ENCODE results near the gene MAMLD1.

The MAMLD1 gene

DNA sequence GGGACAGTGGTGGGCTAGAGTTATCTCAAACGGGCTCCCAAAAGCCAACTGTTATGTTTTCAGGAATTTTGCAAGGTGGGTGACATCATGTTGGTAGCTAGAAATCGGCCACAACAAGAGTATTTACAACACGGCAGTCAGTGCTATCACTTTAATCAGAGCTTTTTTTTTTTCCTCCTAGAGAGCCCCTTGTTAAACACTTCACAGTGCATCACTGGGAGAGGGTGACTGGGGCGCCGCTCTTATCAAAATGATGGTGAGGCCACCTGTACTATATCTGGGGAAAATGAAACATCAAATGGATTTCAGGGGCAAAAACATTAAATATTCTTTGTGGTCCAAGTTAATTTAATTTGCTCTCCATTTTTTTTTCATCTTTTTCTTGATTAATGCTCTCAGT lies 44.9 kb downstream of the MAMLD1 start:
- H3K4me3 ChIP-seq (replicated peaks; ENCODE audit: insufficient read depth, low read length) = no peak overlapping the region
- no peak for DNase-seq (ENCODE audit: low read depth in 1 of 2, low spot score in 1 of 2)
- TF ChIP-seq POLR2AphosphoS5 (IDR thresholded peaks at IDR 0.05; ENCODE audit: low read depth) (no peak), SPI1 (IDR thresholded peaks at IDR 0.05; ENCODE audit: borderline replicate concordance, low read depth) (no peak), GABPA (IDR thresholded peaks at IDR 0.05; ENCODE audit: low read depth) (no peak)
- TF ChIP-seq, protein P1, sequence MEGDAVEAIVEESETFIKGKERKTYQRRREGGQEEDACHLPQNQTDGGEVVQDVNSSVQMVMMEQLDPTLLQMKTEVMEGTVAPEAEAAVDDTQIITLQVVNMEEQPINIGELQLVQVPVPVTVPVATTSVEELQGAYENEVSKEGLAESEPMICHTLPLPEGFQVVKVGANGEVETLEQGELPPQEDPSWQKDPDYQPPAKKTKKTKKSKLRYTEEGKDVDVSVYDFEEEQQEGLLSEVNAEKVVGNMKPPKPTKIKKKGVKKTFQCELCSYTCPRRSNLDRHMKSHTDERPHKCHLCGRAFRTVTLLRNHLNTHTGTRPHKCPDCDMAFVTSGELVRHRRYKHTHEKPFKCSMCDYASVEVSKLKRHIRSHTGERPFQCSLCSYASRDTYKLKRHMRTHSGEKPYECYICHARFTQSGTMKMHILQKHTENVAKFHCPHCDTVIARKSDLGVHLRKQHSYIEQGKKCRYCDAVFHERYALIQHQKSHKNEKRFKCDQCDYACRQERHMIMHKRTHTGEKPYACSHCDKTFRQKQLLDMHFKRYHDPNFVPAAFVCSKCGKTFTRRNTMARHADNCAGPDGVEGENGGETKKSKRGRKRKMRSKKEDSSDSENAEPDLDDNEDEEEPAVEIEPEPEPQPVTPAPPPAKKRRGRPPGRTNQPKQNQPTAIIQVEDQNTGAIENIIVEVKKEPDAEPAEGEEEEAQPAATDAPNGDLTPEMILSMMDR (IDR thresholded peaks at IDR 0.05; ENCODE audit: insufficient read depth, low read length) = no peak
- TF ChIP-seq, protein P2, sequence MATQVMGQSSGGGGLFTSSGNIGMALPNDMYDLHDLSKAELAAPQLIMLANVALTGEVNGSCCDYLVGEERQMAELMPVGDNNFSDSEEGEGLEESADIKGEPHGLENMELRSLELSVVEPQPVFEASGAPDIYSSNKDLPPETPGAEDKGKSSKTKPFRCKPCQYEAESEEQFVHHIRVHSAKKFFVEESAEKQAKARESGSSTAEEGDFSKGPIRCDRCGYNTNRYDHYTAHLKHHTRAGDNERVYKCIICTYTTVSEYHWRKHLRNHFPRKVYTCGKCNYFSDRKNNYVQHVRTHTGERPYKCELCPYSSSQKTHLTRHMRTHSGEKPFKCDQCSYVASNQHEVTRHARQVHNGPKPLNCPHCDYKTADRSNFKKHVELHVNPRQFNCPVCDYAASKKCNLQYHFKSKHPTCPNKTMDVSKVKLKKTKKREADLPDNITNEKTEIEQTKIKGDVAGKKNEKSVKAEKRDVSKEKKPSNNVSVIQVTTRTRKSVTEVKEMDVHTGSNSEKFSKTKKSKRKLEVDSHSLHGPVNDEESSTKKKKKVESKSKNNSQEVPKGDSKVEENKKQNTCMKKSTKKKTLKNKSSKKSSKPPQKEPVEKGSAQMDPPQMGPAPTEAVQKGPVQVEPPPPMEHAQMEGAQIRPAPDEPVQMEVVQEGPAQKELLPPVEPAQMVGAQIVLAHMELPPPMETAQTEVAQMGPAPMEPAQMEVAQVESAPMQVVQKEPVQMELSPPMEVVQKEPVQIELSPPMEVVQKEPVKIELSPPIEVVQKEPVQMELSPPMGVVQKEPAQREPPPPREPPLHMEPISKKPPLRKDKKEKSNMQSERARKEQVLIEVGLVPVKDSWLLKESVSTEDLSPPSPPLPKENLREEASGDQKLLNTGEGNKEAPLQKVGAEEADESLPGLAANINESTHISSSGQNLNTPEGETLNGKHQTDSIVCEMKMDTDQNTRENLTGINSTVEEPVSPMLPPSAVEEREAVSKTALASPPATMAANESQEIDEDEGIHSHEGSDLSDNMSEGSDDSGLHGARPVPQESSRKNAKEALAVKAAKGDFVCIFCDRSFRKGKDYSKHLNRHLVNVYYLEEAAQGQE (IDR thresholded peaks at IDR 0.05; ENCODE audit: insufficient replicate concordance, low read depth) = no peak
- no peaks in the 10 kb centered on the region for H3K27me3 ChIP-seq (ENCODE audit: insufficient read depth, poor library complexity, severe bottlenecking)
- no peak overlapping the region for H3K27ac ChIP-seq (replicated peaks)

DNA sequence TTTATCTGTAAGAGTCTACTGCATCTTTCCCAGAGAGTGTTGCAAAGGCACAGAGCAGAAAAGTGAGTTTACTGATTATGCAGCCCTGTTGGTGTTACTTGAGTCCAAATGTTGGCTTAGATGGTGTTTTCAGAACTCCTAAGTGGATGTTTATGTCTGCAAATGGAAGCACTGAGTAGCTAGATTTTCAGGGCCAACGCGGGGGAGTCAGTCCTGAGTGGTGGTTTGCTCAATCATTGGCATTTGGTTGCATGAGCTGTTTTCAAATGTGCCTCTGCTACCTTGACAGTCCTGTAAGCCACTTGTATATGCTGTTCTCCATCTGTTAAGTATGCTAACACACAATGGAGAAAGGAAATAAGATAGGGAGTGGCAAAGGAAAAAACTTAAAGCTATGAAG lies 45.4 kb downstream of the MAMLD1 start:
- TF ChIP-seq GABPA (IDR thresholded peaks at IDR 0.05; ENCODE audit: low read depth) (no peak), SPI1 (IDR thresholded peaks at IDR 0.05; ENCODE audit: borderline replicate concordance, low read depth) (no peak), POLR2AphosphoS5 (IDR thresholded peaks at IDR 0.05; ENCODE audit: low read depth) (no peak)
- TF ChIP-seq, protein P1 (IDR thresholded peaks at IDR 0.05; ENCODE audit: insufficient read depth, low read length) = no peak
- TF ChIP-seq, protein P2 (IDR thresholded peaks at IDR 0.05; ENCODE audit: insufficient replicate concordance, low read depth) = no peak
- Histone ChIP-seq H3K4me3 (replicated peaks; ENCODE audit: insufficient read depth, low read length) (no peak overlapping the region), H3K27me3 (ENCODE audit: insufficient read depth, poor library complexity, severe bottlenecking) (no peaks in the 10 kb centered on the region), H3K27ac (replicated peaks) (no peak overlapping the region)
- no peak for DNase-seq (ENCODE audit: low read depth in 1 of 2, low spot score in 1 of 2)

DNA sequence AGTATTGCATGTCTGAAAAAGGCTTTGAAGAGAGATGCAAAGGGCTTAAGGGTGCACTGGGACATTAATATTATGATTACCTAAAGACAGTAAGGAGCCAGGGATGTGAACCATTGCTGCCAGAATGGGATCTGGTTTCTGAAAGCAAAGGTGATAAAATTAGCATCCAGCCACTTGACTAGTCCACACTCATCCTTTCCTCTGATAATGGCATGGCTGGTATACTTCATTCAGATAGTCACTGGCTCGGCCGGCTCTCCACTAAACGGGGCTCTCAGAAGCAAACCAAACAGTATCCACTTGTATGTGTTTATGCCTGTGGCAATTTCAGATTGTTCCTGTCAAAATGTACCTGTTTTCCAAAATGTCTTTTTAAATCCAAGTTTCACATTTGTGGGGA lies 46.4 kb downstream of the MAMLD1 start:
- Histone ChIP-seq H3K27me3 (ENCODE audit: insufficient read depth, poor library complexity, severe bottlenecking) (no peaks in the 10 kb centered on the region), H3K27ac (replicated peaks) (no peak overlapping the region), H3K4me3 (replicated peaks; ENCODE audit: insufficient read depth, low read length) (no peak overlapping the region)
- no peak for DNase-seq (ENCODE audit: low read depth in 1 of 2, low spot score in 1 of 2)
- TF ChIP-seq, protein P1 (IDR thresholded peaks at IDR 0.05; ENCODE audit: insufficient read depth, low read length) = no peak
- no peak for TF ChIP-seq GABPA (IDR thresholded peaks at IDR 0.05; ENCODE audit: low read depth)
- TF ChIP-seq POLR2AphosphoS5 (IDR thresholded peaks at IDR 0.05; ENCODE audit: low read depth) = no peak
- TF ChIP-seq SPI1 (IDR thresholded peaks at IDR 0.05; ENCODE audit: borderline replicate concordance, low read depth) = no peak
- TF ChIP-seq, protein P2 (IDR thresholded peaks at IDR 0.05; ENCODE audit: insufficient replicate concordance, low read depth) = no peak
